K562 (cell line): ENCODE results near the gene MRPL55. TPM values are rescaled to one million over a fixed set of nuclear protein-coding genes. Genes with fewer than 3 reads are reported as not detected.

ENCODE experiments used
- BRCA1 ChIP-seq, 2 experiments: fragments of 450-650 bp in 1 of 2; sonication (generic) in 1 of 2; formaldehyde crosslinking in 1 of 2; IDR thresholded peaks; 2 replicates each; pipeline versions ENCODE4 v1.5.0 to v1.6.1; 2017 to 2020; ENCODE audit warnings: mild to moderate bottlenecking in 1 of 2, missing genetic modification reagents in 1 of 2
- CGGBP1 ChIP-seq: fragments of 250-450 bp; sonication (Bioruptor Pico); IDR thresholded peaks from 2 replicates; pipeline ENCODE4 v1.9.0; 2021; ENCODE audit warnings: mild to moderate bottlenecking
- GTF2E2 ChIP-seq: fragments of 200-800 bp; sonication (Bioruptor generic); IDR thresholded peaks from 2 replicates; pipeline ENCODE4 v1.6.1; 2016; ENCODE audit warnings: missing genetic modification characterization, missing compliant biosample characterization
- HBP1 ChIP-seq: fragments of 450-650 bp; formaldehyde crosslinking; IDR thresholded peaks from 2 replicates; pipeline ENCODE4 v1.4.0; 2022; ENCODE audit warnings: missing genetic modification characterization
- HMGXB4 ChIP-seq: sonication (generic); formaldehyde crosslinking; IDR thresholded peaks from 2 replicates; pipeline ENCODE4 v1.8.1; 2023; ENCODE audit warnings: mild to moderate bottlenecking, missing genetic modification reagents
- MCM2 ChIP-seq: fragments of 450-650 bp; IDR thresholded peaks from 2 replicates; pipeline ENCODE4 v1.6.1; 2017; ENCODE audit warnings: low read depth, mild to moderate bottlenecking
- PRDM10 ChIP-seq: fragments of 450-650 bp; IDR thresholded peaks from 2 replicates; pipeline ENCODE4 v1.6.1; 2018; ENCODE audit not compliant: partially characterized antibody
- SMAD2 ChIP-seq: fragments of 150-350 bp; IDR thresholded peaks from 2 replicates; pipeline ENCODE4 v1.6.1; 2014; ENCODE audit warnings: low read depth, mild to moderate bottlenecking, low read length
- SRSF1 ChIP-seq: fragments of 200-400 bp; formaldehyde crosslinking; IDR thresholded peaks from 2 replicates; pipeline ENCODE4 v1.6.1; 2017; ENCODE audit warnings: mild to moderate bottlenecking, low read depth, low read length, moderate library complexity
- ZBTB43 ChIP-seq: sonication (generic); formaldehyde crosslinking; IDR thresholded peaks from 2 replicates; pipeline ENCODE4 v1.8.0; 2023; ENCODE audit warnings: mild to moderate bottlenecking, missing genetic modification reagents
- ZC3H11A ChIP-seq: IDR thresholded peaks from 2 replicates; pipeline ENCODE4 v1.6.1; 2012; ENCODE audit warnings: low read depth, low read length, improper control_type of control experiment
- ZHX1 ChIP-seq: fragments of 150-350 bp; conservative IDR thresholded peaks from 2 replicates; pipeline ENCODE4 v1.6.1; 2014; ENCODE audit warnings: low read length
- ZNF143 ChIP-seq: sonication (generic); formaldehyde crosslinking; IDR thresholded peaks from 2 replicates; pipeline ENCODE4 v1.9.0; 2022; ENCODE audit warnings: mild to moderate bottlenecking, missing genetic modification reagents
- ZNF75A ChIP-seq: fragments of 450-650 bp; formaldehyde crosslinking; IDR thresholded peaks from 2 replicates; pipeline ENCODE4 v1.4.0; 2020; ENCODE audit warnings: mild to moderate bottlenecking
- polyA plus RNA-seq, 8 experiments: library from polyadenylated mRNA; depleted of rRNA in 4 of 8; stranded (reverse) in 5 of 8; unstranded in 3 of 8; fragments of >200 nt; fragmentation: Nextera tagmentation in 2 of 8; fragmentation: Illumina TruSeq in 1 of 8; extraction: Ambion mirVana in 2 of 8; extraction: Trizol in 1 of 8; gene quantifications; 2 replicates each; pipeline versions ENCODE4 v1.2.1 to v1.2.3, GENCODE V29; 2011 to 2014; ENCODE audit warnings: inconsistent platforms in 1 of 8, missing spikeins in 1 of 8
- total RNA-seq, 7 experiments: library from RNA; depleted of rRNA in 6 of 7; stranded (reverse); fragments of >200 nt in 6 of 7; fragmentation: Illumina TruSeq in 2 of 7; extraction: Trizol in 2 of 7; gene quantifications; 2 replicates each; pipeline versions ENCODE4 v1.2.1 to v1.2.3, GENCODE V29; 2011 to 2021; ENCODE audit warnings: low replicate concordance in 1 of 7

The MRPL55 gene
- total and polyA plus RNA-seq, 9 of the 15 experiments (the other 6 are each of a cell fraction or from before 2014, with no cell fraction given): 34.9 to 228 (median 81.0) TPM

GRCh38 chr1:228109073-228109961 lies at the start of gene MRPL55 (continued):
- TF ChIP-seq HMGXB4 (CRISPR knock-in tag): no peak; the same call in 1 of the 2 replicates
- TF ChIP-seq PRDM10: peak; percentile 26
- no peak for TF ChIP-seq SRSF1
- TF ChIP-seq ZNF75A (CRISPR knock-in tag): no peak
- TF ChIP-seq ZC3H11A: no peak
- TF ChIP-seq SMAD2: no peak
- TF ChIP-seq GTF2E2: peak; percentile 64; the same call in 1 of the 2 replicates
- TF ChIP-seq CGGBP1 (CRISPR knock-in tag): 0 out of 2 replicates have a peak, but pooled peaks have one; percentile 34
- TF ChIP-seq MCM2: peak; percentile 87
- TF ChIP-seq ZHX1: peak; percentile 71; the same call in 1 of the 2 replicates
- no peak for TF ChIP-seq BRCA1 (IDR thresholded peaks at IDR 0.05)
- TF ChIP-seq BRCA1 (CRISPR knock-in tag; IDR thresholded peaks at IDR 0.05): peak; percentile 83; the same call in 1 of the 2 replicates
- TF ChIP-seq ZBTB43 (CRISPR knock-in tag): no peak; the same call in 1 of the 2 replicates
- no peak for TF ChIP-seq HBP1 (CRISPR knock-in tag)
- no peak for TF ChIP-seq ZNF143
